Stomach (tissue), 9 donors: Measurements from ENCODE around the gene TPSAB1. TPM values are rescaled to one million over a fixed set of nuclear protein-coding genes. Genes with fewer than 3 reads are reported as not detected.

Experiments
- DNase-seq, 2 donors: peaks; one replicate each; pipeline versions ENCODE4 v3.0.0 to v3.0.0-alpha.2; 2013 to 2019
- H3K27ac ChIP-seq, 5 donors: fragments of 200-600 bp in 4 of 5; sonication (generic) in 4 of 5; one replicate each; pipeline ENCODE4 v1.5.1; 2013 to 2019; ENCODE audit warnings: mild to moderate bottlenecking in 1 of 5, moderate library complexity in 1 of 5
- H3K27me3 ChIP-seq, 3 donors: fragments of 200-600 bp; sonication (generic); one replicate each; pipeline ENCODE4 v1.5.1; 2017 to 2019; ENCODE audit warnings: mixed run types in 1 of 3
- H3K36me3 ChIP-seq, 4 donors: fragments of 200-600 bp; sonication (generic); 1 replicate in 3 of 4; 2 replicates in 1 of 4; pipeline ENCODE4 v1.5.1; 2016 to 2019
- H3K4me1 ChIP-seq, 4 donors: fragments of 200-600 bp; sonication (generic); one replicate each; pipeline ENCODE4 v1.5.1; 2016 to 2019
- H3K4me3 ChIP-seq, 4 donors: fragments of 200-600 bp; sonication (generic) in 3 of 4; one replicate each; pipeline ENCODE4 v1.5.1; 2016 to 2019; ENCODE audit warnings: mild to moderate bottlenecking in 1 of 4
- H3K9me3 ChIP-seq, 4 donors: fragments of 200-600 bp; sonication (generic); one replicate each; pipeline ENCODE4 v1.5.1; 2016 to 2019
- CTCF ChIP-seq, 7 experiments: fragments of 450-650 bp in 4 of 7; fragments of 200-600 bp in 3 of 7; sonication (generic) in 3 of 7; IDR thresholded peaks; one replicate each; pipeline ENCODE4 v1.5.1; 2016 to 2019; ENCODE audit warnings: antibody characterized with exemption in 7 of 7, control low read depth in 2 of 7, mild to moderate bottlenecking in 1 of 7
- EP300 ChIP-seq: sonication (generic); formaldehyde crosslinking; IDR thresholded peaks from one replicate; pipeline ENCODE4 v1.6.1; 2017; ENCODE audit warnings: antibody characterized with exemption
- POLR2A ChIP-seq, 4 donors: fragments of 450-650 bp; IDR thresholded peaks; one replicate each; pipeline ENCODE4 v1.6.1; 2016; ENCODE audit warnings: antibody characterized with exemption in 4 of 4, control low read depth in 2 of 4, mild to moderate bottlenecking in 1 of 4, moderate library complexity in 1 of 4
- POLR2AphosphoS5 ChIP-seq, 3 donors: sonication (generic); formaldehyde crosslinking; IDR thresholded peaks; one replicate each; pipeline ENCODE4 v1.6.1; 2016; ENCODE audit warnings: antibody characterized with exemption in 3 of 3
- WGBS, 5 donors: extraction: QIAGEN DNeasy Blood & Tissue Kit in 3 of 5; methylation state at CpG; one replicate each; pipeline versions ENCODE4 v1.1.5 to v1.1.7; 2013 to 2018; 5-methylcytosine and 5-hydroxymethylcytosine counted together
- intact Hi-C: fragments of 100-400 bp; cut with DNase I; formaldehyde crosslinking; loops from one replicate; pipeline ENCODE4 v1.15.1; 2023; ENCODE audit warnings: low total_unique reads
- polyA plus RNA-seq, 3 donors: library from polyadenylated mRNA; stranded (reverse); fragments of 200-250 nt; gene quantifications; one replicate each; pipeline ENCODE4 v1.2.3, GENCODE V29; 2013
- total RNA-seq, 5 donors: library from RNA; depleted of rRNA; stranded (reverse); fragments of >200 nt; gene quantifications; one replicate each; pipeline versions ENCODE4 v1.1.0 to v1.2.3, GENCODE V29; 2014 to 2016
- donor health status: healthy with polysubstance abuse.
- donor health status: Bipolar disorder and iron deficiency.
- donor health status: healthy.

Gene TPSAB1
- total and polyA plus RNA-seq, 8 donors: 15.4 to 202 (median 71.2) TPM

- H3K36me3 ChIP-seq: peaks cover 15 to 100% (median 87%) of the 10 kb centered on the region in 4 donors
- H3K27me3 ChIP-seq: peaks cover 0 to 6% (median 4%) of the 10 kb centered on the region in 3 donors
- no peak overlapping the region for H3K27ac ChIP-seq
- H3K9me3 ChIP-seq: no peaks in the 10 kb centered on the region
- intact Hi-C loops: no loop called here
- DNase-seq: no peak
- no peak overlapping the region for H3K4me3 ChIP-seq
- TF ChIP-seq POLR2A (IDR thresholded peaks at IDR 0.05): no peak
- TF ChIP-seq POLR2AphosphoS5 (IDR thresholded peaks at IDR 0.05): no peak
- TF ChIP-seq CTCF (IDR thresholded peaks at IDR 0.05): no peak
- no peak for TF ChIP-seq EP300
- H3K4me1 ChIP-seq: no peaks in the 10 kb centered on the region
- WGBS, 5 donors: 86 to 90% (median 89%) methylated on average over 18 to 23 of the region's 23 CpGs
These were observed 30.0 kb upstream of the TPSAB1 start for GRCh38 chr16:1210461-1210860.

- TF ChIP-seq POLR2A (IDR thresholded peaks at IDR 0.05) (no peak), EP300 (no peak), CTCF (IDR thresholded peaks at IDR 0.05) (no peak), POLR2AphosphoS5 (IDR thresholded peaks at IDR 0.05) (no peak)
These were observed 28.8 kb upstream of the TPSAB1 start for GRCh38 chr16:1211451-1212268.

GRCh38 chr16:1212616-1213194 is 27.8 kb upstream of the TPSAB1 start:
- no peaks in the 10 kb centered on the region for H3K9me3 ChIP-seq
- TF ChIP-seq POLR2AphosphoS5 (IDR thresholded peaks at IDR 0.05) (no peak), EP300 (no peak), POLR2A (IDR thresholded peaks at IDR 0.05) (no peak), CTCF (IDR thresholded peaks at IDR 0.05) (no peak)
- intact Hi-C loops: no loop called here
- 85 to 93% (median 85%) methylated on average over 18 to 40 of the region's 40 CpGs for WGBS, 5 donors
- DNase-seq: no peak
- H3K4me1 ChIP-seq: no peaks in the 10 kb centered on the region
- H3K27me3 ChIP-seq: no peaks in the 10 kb centered on the region
- peaks cover 15 to 100% (median 91%) of the 10 kb centered on the region in 4 donors for H3K36me3 ChIP-seq
- no peak overlapping the region for H3K27ac ChIP-seq
- H3K4me3 ChIP-seq: no peak overlapping the region

More at GRCh38 chr16:1211451-1212268, 28.8 kb upstream of the TPSAB1 start:
- peaks cover 15 to 100% (median 86%) of the 10 kb centered on the region in 4 donors for H3K36me3 ChIP-seq
- H3K4me1 ChIP-seq: no peaks in the 10 kb centered on the region
- no peaks in the 10 kb centered on the region for H3K9me3 ChIP-seq
- intact Hi-C loops: no loop called here
- no peak overlapping the region for H3K4me3 ChIP-seq
- no peak overlapping the region for H3K27ac ChIP-seq
- H3K27me3 ChIP-seq: no peaks in the 10 kb centered on the region
- no peak for DNase-seq
- WGBS, 5 donors: 90 to 94% (median 94%) methylated on average over 47 to 65 of the region's 65 CpGs

- intact Hi-C loops: no loop called here
- H3K4me3 ChIP-seq: no peak overlapping the region
- no peaks in the 10 kb centered on the region for H3K27me3 ChIP-seq
- TF ChIP-seq CTCF (IDR thresholded peaks at IDR 0.05): no peak
- no peak for TF ChIP-seq POLR2AphosphoS5 (IDR thresholded peaks at IDR 0.05)
- no peak for TF ChIP-seq POLR2A (IDR thresholded peaks at IDR 0.05)
- TF ChIP-seq EP300: no peak
- no peaks in the 10 kb centered on the region for H3K9me3 ChIP-seq
- no peak for DNase-seq
- peaks cover 15 to 100% (median 92%) of the 10 kb centered on the region in 4 donors for H3K36me3 ChIP-seq
- WGBS, 5 donors: 71 to 85% (median 78%) methylated on average over 4 to 8 of the region's 8 CpGs
- no peaks in the 10 kb centered on the region for H3K4me1 ChIP-seq
- no peak overlapping the region for H3K27ac ChIP-seq
These were observed 27.3 kb upstream of the TPSAB1 start for GRCh38 chr16:1213231-1213630.
